Stimulated activated CD8-positive, alpha-beta memory T cell treated with anti-CD3 and anti-CD28 coated beads, Interleukin-12 subunit alpha, Interleukin-12 subunit beta, amount 100 ng/mL, for 4 hours (primary cell): ENCODE data around the gene TICAM2.
A peak's percentile ranks its signal among the peaks of the same experiment; 100 is the strongest.

Experiments
- DNase-seq: peaks from one replicate; pipeline ENCODE4 v3.0.0-alpha.2; 2020; ENCODE audit warnings: low read depth

The TICAM2 gene

GRCh38 chr5:115565233-115565632 lies 37.0 kb downstream of the TICAM2 start:
- DNase-seq: no peak

- no peak for DNase-seq
Measured at GRCh38 chr5:115561176-115561575, 41.1 kb downstream of the TICAM2 start.

- no peak for DNase-seq
Measured at GRCh38 chr5:115559524-115559923, 42.8 kb downstream of the TICAM2 start.

GRCh38 chr5:115558388-115558956 lies 43.8 kb downstream of the TICAM2 start:
- DNase-seq: no peak

- no peak for DNase-seq
Measured at GRCh38 chr5:115557667-115558387, 44.5 kb downstream of the TICAM2 start.

- no peak for DNase-seq
Measured at GRCh38 chr5:115556276-115556675, 46.0 kb downstream of the TICAM2 start.

GRCh38 chr5:115555084-115555633 lies 47.1 kb downstream of the TICAM2 start:
- no peak for DNase-seq

- DNase-seq: no peak
Measured at GRCh38 chr5:115553082-115553481, 49.2 kb downstream of the TICAM2 start.

- no peak for DNase-seq
Measured at GRCh38 chr5:115551415-115551814, 50.9 kb downstream of the TICAM2 start.

- DNase-seq: no peak
Measured at GRCh38 chr5:115549154-115549553, 53.1 kb downstream of the TICAM2 start.

- no peak for DNase-seq
Measured at GRCh38 chr5:115548683-115549082, 53.6 kb downstream of the TICAM2 start.

- no peak for DNase-seq
Measured at GRCh38 chr5:115545351-115545882, 56.9 kb downstream of the TICAM2 start.

- peak; percentile 95 for DNase-seq
Measured at GRCh38 chr5:115544436-115545350, 57.6 kb downstream of the TICAM2 start, which contains the start of gene FEM1C. Gene FEM1C, minus strand, starts transcription at chr5:115544775. Its CDS starts 1,282 bp downstream, at chr5:115543493.

- DNase-seq: peak; percentile 17
Measured at GRCh38 chr5:115544043-115544435, 58.2 kb downstream of the TICAM2 start.

GRCh38 chr5:115543365-115544042 lies 58.8 kb downstream of the TICAM2 start:
- DNase-seq: no peak

GRCh38 chr5:115542651-115543364 lies 59.5 kb downstream of the TICAM2 start:
- no peak for DNase-seq

- no peak for DNase-seq
Measured at GRCh38 chr5:115542086-115542485, 60.2 kb downstream of the TICAM2 start.

GRCh38 chr5:115541611-115542010 lies 60.7 kb downstream of the TICAM2 start:
- DNase-seq: no peak

- no peak for DNase-seq
Measured at GRCh38 chr5:115535479-115536035, 66.7 kb downstream of the TICAM2 start.

- no peak for DNase-seq
Measured at GRCh38 chr5:115532517-115532916, 69.8 kb downstream of the TICAM2 start.
